ENCODE results near the gene PIGL.

PIGL gene

DNA sequence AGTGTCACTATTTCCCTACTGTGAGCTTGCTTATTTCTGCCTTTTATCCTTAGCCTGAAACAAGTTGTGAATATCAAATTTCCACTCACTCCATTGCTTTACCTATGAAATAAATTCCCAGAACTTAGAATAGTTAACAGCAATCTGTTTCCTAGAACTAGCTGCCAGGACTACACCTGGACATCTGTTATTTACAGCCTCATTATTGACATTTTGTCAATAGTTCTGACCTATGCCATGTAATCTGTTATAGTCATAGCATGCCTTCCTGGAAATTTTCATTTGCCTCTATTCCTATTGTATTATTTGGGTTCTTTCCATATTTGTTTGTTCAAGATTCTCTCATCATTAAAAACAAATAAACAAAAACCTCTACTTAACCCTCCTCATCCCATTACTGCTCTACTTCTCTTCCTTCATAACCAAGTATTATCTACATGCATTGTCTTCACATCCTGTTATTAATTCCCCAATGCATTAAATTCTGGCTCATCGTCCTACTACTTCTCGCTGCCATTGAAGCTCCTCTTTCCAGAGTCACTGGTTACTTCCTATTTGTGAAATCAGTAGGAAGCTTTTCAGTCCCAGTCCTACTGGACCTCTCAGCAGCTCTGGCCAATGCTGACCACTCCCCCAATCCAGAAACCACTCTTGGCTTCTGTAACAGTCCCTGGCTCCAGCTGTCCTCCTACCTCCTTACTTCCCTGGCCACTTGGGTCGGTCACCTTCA is 55.3 kb downstream of the PIGL start:
- no peaks in the 10 kb centered on the region for H3K79me2 ChIP-seq (ENCODE audit: insufficient read depth, low read length)
- H3K27ac ChIP-seq (ENCODE audit: low read depth, low read length, poor library complexity, severe bottlenecking): no peak overlapping the region

DNA sequence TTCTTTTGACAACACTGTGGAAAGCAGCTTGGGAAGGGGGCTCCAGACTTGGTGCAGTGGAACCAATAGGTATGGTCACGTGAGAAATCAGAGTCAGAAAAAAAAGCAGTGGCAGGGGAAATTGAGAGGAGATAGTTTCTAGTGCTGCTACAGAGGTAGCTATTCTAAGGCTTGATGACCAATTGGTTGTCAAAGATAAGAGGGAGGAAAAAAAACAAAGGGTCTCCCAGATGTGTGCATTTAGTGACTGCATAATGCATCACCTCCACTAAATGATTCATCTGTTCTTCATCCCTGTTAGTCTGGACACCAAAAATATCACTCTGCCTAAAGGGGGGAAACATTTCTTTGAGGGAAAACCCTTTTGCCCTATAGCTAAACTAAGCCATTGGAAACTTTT is 56.5 kb downstream of the PIGL start:
- H3K27ac ChIP-seq (ENCODE audit: low read depth, low read length, poor library complexity, severe bottlenecking): no peak overlapping the region
- TF ChIP-seq, protein P1, sequence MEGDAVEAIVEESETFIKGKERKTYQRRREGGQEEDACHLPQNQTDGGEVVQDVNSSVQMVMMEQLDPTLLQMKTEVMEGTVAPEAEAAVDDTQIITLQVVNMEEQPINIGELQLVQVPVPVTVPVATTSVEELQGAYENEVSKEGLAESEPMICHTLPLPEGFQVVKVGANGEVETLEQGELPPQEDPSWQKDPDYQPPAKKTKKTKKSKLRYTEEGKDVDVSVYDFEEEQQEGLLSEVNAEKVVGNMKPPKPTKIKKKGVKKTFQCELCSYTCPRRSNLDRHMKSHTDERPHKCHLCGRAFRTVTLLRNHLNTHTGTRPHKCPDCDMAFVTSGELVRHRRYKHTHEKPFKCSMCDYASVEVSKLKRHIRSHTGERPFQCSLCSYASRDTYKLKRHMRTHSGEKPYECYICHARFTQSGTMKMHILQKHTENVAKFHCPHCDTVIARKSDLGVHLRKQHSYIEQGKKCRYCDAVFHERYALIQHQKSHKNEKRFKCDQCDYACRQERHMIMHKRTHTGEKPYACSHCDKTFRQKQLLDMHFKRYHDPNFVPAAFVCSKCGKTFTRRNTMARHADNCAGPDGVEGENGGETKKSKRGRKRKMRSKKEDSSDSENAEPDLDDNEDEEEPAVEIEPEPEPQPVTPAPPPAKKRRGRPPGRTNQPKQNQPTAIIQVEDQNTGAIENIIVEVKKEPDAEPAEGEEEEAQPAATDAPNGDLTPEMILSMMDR (IDR thresholded peaks at IDR 0.05; ENCODE audit: low read length): no peak
- no peak for TF ChIP-seq EZH2 (IDR thresholded peaks at IDR 0.05; ENCODE audit: borderline replicate concordance, low read length)
- H3F3A ChIP-seq (ENCODE audit: insufficient read depth, low read length): no peaks in the 10 kb centered on the region
- H3K36me3 ChIP-seq (ENCODE audit: insufficient read depth, low read length): peaks cover 11% of the 10 kb centered on the region; the same call in 1 of the 2 replicates
- H3K27me3 ChIP-seq (ENCODE audit: insufficient read depth, low read length): no peaks in the 10 kb centered on the region
- H3K4me3 ChIP-seq (ENCODE audit: low read depth, low read length, poor library complexity, severe bottlenecking): no peak overlapping the region
- H3K9me2 ChIP-seq (ENCODE audit: low read depth, low read length): no peaks in the 10 kb centered on the region
- no peaks in the 10 kb centered on the region for H4K20me1 ChIP-seq (ENCODE audit: insufficient read depth, low read length)
- H3K4me1 ChIP-seq (ENCODE audit: insufficient read depth, low read length, severe bottlenecking): peaks cover under 1% of the 10 kb centered on the region
- H2AFZ ChIP-seq (ENCODE audit: low read length): no peak overlapping the region
- no peak overlapping the region for H3K4me2 ChIP-seq (ENCODE audit: low read length)
- no peak overlapping the region for H3K9ac ChIP-seq (ENCODE audit: low read length)
- no peaks in the 10 kb centered on the region; the same call in none of the 2 replicates for H3K9me3 ChIP-seq (ENCODE audit: low read length)
- no peaks in the 10 kb centered on the region for H3K79me2 ChIP-seq (ENCODE audit: insufficient read depth, low read length)

More for the DNA sequence above, 55.3 kb downstream of the PIGL start:
- Histone ChIP-seq H3K9me2 (ENCODE audit: low read depth, low read length) (no peaks in the 10 kb centered on the region), H4K20me1 (ENCODE audit: insufficient read depth, low read length) (no peaks in the 10 kb centered on the region), H3K4me2 (ENCODE audit: low read length) (no peak overlapping the region), H3K9me3 (ENCODE audit: low read length) (no peaks in the 10 kb centered on the region; the same call in none of the 2 replicates), H3K27me3 (ENCODE audit: insufficient read depth, low read length) (no peaks in the 10 kb centered on the region), H3K4me1 (ENCODE audit: insufficient read depth, low read length, severe bottlenecking) (peaks cover 13% of the 10 kb centered on the region), H3K4me3 (ENCODE audit: low read depth, low read length, poor library complexity, severe bottlenecking) (no peak overlapping the region), H3K36me3 (ENCODE audit: insufficient read depth, low read length) (peaks cover 5% of the 10 kb centered on the region; the same call in 1 of the 2 replicates), H3K9ac (ENCODE audit: low read length) (no peak overlapping the region), H3F3A (ENCODE audit: insufficient read depth, low read length) (no peaks in the 10 kb centered on the region), H2AFZ (ENCODE audit: low read length) (no peak overlapping the region)
- TF ChIP-seq, protein P1 (IDR thresholded peaks at IDR 0.05; ENCODE audit: low read length): no peak
- no peak for TF ChIP-seq EZH2 (IDR thresholded peaks at IDR 0.05; ENCODE audit: borderline replicate concordance, low read length)

DNA sequence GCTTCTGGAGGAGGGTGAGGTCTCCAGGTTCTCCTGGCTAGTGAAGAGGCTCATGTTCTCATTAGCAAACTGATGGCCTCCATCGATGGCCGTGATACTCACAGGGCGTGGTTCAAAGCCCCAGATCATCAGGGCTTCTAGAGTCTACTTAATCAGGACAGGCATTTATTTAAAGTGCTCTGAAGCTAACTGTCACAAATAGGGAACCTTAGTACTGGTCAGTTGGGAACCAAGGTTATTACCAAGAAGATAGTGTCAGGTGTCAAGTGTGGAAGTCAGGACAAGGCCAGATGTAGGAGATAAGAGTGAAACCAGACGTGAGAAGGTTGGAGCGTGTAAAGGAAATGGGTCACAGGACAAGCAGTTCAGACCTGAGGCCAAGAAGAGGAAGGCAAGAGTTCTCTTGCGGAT is 56.9 kb downstream of the PIGL start:
- Histone ChIP-seq H2AFZ (ENCODE audit: low read length) (no peak overlapping the region), H3K9me2 (ENCODE audit: low read depth, low read length) (no peaks in the 10 kb centered on the region), H3K4me3 (ENCODE audit: low read depth, low read length, poor library complexity, severe bottlenecking) (no peak overlapping the region), H4K20me1 (ENCODE audit: insufficient read depth, low read length) (no peaks in the 10 kb centered on the region), H3K9me3 (ENCODE audit: low read length) (no peaks in the 10 kb centered on the region; the same call in none of the 2 replicates), H3K4me1 (ENCODE audit: insufficient read depth, low read length, severe bottlenecking) (no peaks in the 10 kb centered on the region), H3K9ac (ENCODE audit: low read length) (no peak overlapping the region), H3K36me3 (ENCODE audit: insufficient read depth, low read length) (peaks cover 15% of the 10 kb centered on the region), H3K27me3 (ENCODE audit: insufficient read depth, low read length) (no peaks in the 10 kb centered on the region), H3F3A (ENCODE audit: insufficient read depth, low read length) (no peaks in the 10 kb centered on the region), H3K4me2 (ENCODE audit: low read length) (no peak overlapping the region), H3K79me2 (ENCODE audit: insufficient read depth, low read length) (no peaks in the 10 kb centered on the region), H3K27ac (ENCODE audit: low read depth, low read length, poor library complexity, severe bottlenecking) (no peak overlapping the region)
- TF ChIP-seq EZH2 (IDR thresholded peaks at IDR 0.05; ENCODE audit: borderline replicate concordance, low read length): no peak
- TF ChIP-seq, protein P1 (IDR thresholded peaks at IDR 0.05; ENCODE audit: low read length): no peak
